ENCODE data around the gene LRRC49. TPM values are rescaled to one million over a fixed set of nuclear protein-coding genes. Genes with fewer than 3 reads are reported as not detected.

LRRC49 gene
- polyA plus RNA-seq, 1 donor (not counting 4 experiments of a cell fraction or from before 2014, with no cell fraction given): 9.9 TPM

DNA sequence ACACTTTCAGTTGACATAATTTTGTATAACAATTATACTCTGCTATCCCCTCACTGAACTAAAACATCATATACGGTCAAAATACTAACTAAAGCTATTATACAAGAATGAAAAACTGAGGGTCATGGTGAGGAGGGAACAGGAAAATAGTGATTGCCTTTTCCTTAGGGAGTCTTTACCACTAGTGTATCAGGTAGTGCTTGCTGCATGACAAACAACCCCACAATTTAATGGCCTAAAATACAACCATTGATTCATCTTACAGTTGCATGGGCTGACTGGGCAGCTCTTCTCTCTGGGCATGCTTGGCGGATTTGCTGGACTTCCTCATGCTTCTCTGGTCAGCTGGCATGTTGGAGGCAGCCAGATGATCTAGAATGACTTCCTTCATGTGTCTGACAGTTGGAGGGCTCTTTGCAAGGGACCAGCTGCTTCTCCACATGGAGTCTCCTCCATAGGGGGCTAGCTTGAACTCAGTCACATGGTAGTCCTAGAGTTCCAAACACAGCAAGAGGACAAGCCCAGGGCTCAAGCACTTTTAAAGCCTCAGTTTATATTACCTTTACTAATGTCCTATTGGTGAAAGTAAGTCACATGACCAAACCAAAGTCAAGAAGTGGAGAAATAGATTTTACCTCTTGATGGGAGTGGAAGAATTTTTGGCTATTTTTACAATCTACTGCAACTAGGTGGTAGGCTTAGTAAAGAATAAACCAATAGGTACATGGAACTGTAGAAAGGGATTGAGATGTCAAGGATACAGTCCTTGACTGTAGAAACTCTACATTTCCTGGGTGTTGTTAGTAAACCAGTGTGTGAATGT lies 19.2 kb upstream of the LRRC49 start:
- no peaks in the 10 kb centered on the region for H3K4me1 ChIP-seq (ENCODE audit: control insufficient read depth, extremely low read depth, insufficient read depth, low read length)
- H3K4me2 ChIP-seq (ENCODE audit: control insufficient read depth, extremely low read depth, insufficient read depth, low read depth, low read length): no peak overlapping the region
- H3K79me2 ChIP-seq (ENCODE audit: control insufficient read depth, insufficient read depth, low read length): no peaks in the 10 kb centered on the region
- no peak overlapping the region for H3K27ac ChIP-seq (ENCODE audit: control insufficient read depth, insufficient read depth, low read length)
- no peak overlapping the region for H3K9ac ChIP-seq (ENCODE audit: control insufficient read depth, extremely low read depth, insufficient read depth, low read length)
- H3K9me3 ChIP-seq (ENCODE audit: control insufficient read depth, low read depth, low read length): peaks cover 2% of the 10 kb centered on the region
- no peaks in the 10 kb centered on the region for H3K27me3 ChIP-seq (ENCODE audit: control insufficient read depth, extremely low read depth, insufficient read depth, low read length)
- no peak overlapping the region for H3K4me3 ChIP-seq (ENCODE audit: control insufficient read depth in 2 of 3, extremely low read depth in 1 of 3, insufficient read depth in 2 of 3, low read depth in 1 of 3, low read length in 3 of 3)
- H4K20me1 ChIP-seq (ENCODE audit: control insufficient read depth, extremely low read depth, insufficient read depth, low read length): no peaks in the 10 kb centered on the region
- dilution Hi-C loops (cut with MboI; ENCODE audit: extremely low pct_ligation_motif_present, low sequenced_read_pairs): no loop called here
- H3K36me3 ChIP-seq (ENCODE audit: control insufficient read depth in 2 of 2, extremely low read depth in 1 of 2, insufficient read depth in 2 of 2, low read length in 2 of 2): no peaks in the 10 kb centered on the region
- DNase-seq (ENCODE audit: low read depth, low spot score) (no peak), FAIRE-seq (no peak)
- H2AFZ ChIP-seq (ENCODE audit: control insufficient read depth, low read length): no peak overlapping the region
- H3K9me1 ChIP-seq (ENCODE audit: control insufficient read depth, extremely low read depth, insufficient read depth, low read length): no peaks in the 10 kb centered on the region
- no peak for TF ChIP-seq EZH2 (IDR thresholded peaks at IDR 0.05; ENCODE audit: low read length)
- TF ChIP-seq, protein P1, sequence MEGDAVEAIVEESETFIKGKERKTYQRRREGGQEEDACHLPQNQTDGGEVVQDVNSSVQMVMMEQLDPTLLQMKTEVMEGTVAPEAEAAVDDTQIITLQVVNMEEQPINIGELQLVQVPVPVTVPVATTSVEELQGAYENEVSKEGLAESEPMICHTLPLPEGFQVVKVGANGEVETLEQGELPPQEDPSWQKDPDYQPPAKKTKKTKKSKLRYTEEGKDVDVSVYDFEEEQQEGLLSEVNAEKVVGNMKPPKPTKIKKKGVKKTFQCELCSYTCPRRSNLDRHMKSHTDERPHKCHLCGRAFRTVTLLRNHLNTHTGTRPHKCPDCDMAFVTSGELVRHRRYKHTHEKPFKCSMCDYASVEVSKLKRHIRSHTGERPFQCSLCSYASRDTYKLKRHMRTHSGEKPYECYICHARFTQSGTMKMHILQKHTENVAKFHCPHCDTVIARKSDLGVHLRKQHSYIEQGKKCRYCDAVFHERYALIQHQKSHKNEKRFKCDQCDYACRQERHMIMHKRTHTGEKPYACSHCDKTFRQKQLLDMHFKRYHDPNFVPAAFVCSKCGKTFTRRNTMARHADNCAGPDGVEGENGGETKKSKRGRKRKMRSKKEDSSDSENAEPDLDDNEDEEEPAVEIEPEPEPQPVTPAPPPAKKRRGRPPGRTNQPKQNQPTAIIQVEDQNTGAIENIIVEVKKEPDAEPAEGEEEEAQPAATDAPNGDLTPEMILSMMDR (optimal IDR thresholded peaks at IDR 0.05 in 1 of 3, IDR thresholded peaks at IDR 0.05 in 1 of 3, conservative IDR thresholded peaks at IDR 0.05 in 1 of 3; ENCODE audit: extremely low read depth in 1 of 3, insufficient read depth in 2 of 3, low read length in 3 of 3): no peak

DNA sequence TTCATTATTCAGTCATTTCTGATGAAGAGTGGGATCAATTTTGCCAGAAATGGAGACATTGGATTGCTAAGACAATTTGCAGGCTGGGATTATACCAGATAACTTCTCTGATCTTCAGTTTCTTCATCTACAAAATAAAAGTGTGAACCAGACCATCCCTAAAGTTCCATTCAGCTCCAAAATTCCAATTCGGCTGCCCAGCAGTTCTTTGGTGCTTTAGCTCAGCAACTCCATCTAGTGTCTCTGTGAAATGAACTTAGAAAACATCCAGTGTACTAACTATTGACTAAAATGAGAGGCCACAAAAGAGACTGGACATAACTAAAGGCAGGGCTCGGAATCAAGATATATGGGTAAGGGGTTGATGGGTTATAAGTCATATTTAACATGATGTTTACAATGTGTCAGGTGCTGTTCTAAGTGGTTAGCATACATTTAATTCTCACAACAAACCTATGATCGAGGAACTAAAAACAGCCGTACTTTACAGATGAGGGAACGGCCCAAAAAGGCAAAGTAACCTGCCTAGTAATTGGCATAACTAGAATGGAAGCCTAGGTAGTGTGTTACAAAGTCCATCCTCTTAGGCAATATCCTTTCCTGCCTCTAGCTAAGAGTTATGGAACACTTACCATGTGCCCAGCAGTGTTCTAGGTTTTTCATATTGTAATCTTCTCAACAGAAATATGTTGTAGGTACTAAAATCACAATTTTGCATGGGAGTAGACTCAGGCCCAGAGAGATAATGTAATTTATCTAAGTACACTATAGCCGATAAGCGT lies 17.4 kb upstream of the LRRC49 start:
- TF ChIP-seq EZH2 (IDR thresholded peaks at IDR 0.05; ENCODE audit: low read length): no peak
- TF ChIP-seq, protein P1 (optimal IDR thresholded peaks at IDR 0.05 in 1 of 3, IDR thresholded peaks at IDR 0.05 in 1 of 3, conservative IDR thresholded peaks at IDR 0.05 in 1 of 3; ENCODE audit: extremely low read depth in 1 of 3, insufficient read depth in 2 of 3, low read length in 3 of 3): peak; percentile 36 to 53 (median 45)
- H3K27ac ChIP-seq (ENCODE audit: control insufficient read depth, insufficient read depth, low read length): no peak overlapping the region

More for the DNA sequence above, 17.4 kb upstream of the LRRC49 start:
- no peak overlapping the region for H3K4me2 ChIP-seq (ENCODE audit: control insufficient read depth, extremely low read depth, insufficient read depth, low read depth, low read length)
- H3K79me2 ChIP-seq (ENCODE audit: control insufficient read depth, insufficient read depth, low read length): no peaks in the 10 kb centered on the region
- peaks cover 3% of the 10 kb centered on the region for H3K4me1 ChIP-seq (ENCODE audit: control insufficient read depth, extremely low read depth, insufficient read depth, low read length)
- peaks cover 2% of the 10 kb centered on the region for H3K9me3 ChIP-seq (ENCODE audit: control insufficient read depth, low read depth, low read length)
- H3K36me3 ChIP-seq (ENCODE audit: control insufficient read depth in 2 of 2, extremely low read depth in 1 of 2, insufficient read depth in 2 of 2, low read length in 2 of 2): no peaks in the 10 kb centered on the region
- DNase-seq (ENCODE audit: low read depth, low spot score) (no peak), FAIRE-seq (peak; percentile 76)
- H3K4me3 ChIP-seq (ENCODE audit: control insufficient read depth in 2 of 3, extremely low read depth in 1 of 3, insufficient read depth in 2 of 3, low read depth in 1 of 3, low read length in 3 of 3): no peak overlapping the region
- no peaks in the 10 kb centered on the region for H3K27me3 ChIP-seq (ENCODE audit: control insufficient read depth, extremely low read depth, insufficient read depth, low read length)
- H2AFZ ChIP-seq (ENCODE audit: control insufficient read depth, low read length): no peak overlapping the region
- dilution Hi-C loops (cut with MboI; ENCODE audit: extremely low pct_ligation_motif_present, low sequenced_read_pairs): no loop called here
- no peaks in the 10 kb centered on the region for H3K9me1 ChIP-seq (ENCODE audit: control insufficient read depth, extremely low read depth, insufficient read depth, low read length)
- H4K20me1 ChIP-seq (ENCODE audit: control insufficient read depth, extremely low read depth, insufficient read depth, low read length): no peaks in the 10 kb centered on the region
- no peak overlapping the region for H3K9ac ChIP-seq (ENCODE audit: control insufficient read depth, extremely low read depth, insufficient read depth, low read length)

Data from keratinocyte (primary cell).